Sigmoid colon (tissue), 3 donors: ENCODE measurements around the gene SLC17A9.

ENCODE experiments used
- POLR2A ChIP-seq, 2 donors: fragments of 450-650 bp; IDR thresholded peaks; one replicate each; pipeline ENCODE4 v1.6.1; 2016; ENCODE audit warnings: antibody characterized with exemption in 2 of 2, mild to moderate bottlenecking in 2 of 2, moderate library complexity in 2 of 2
- TF ChIP-seq, protein P1 (sequence below), 4 experiments: fragments of 450-650 bp in 3 of 4; fragments of 200-600 bp in 1 of 4; IDR thresholded peaks; one replicate each; pipeline ENCODE4 v1.5.1; 2016 to 2019; ENCODE audit warnings: antibody characterized with exemption in 4 of 4, mild to moderate bottlenecking in 3 of 4, moderate library complexity in 2 of 4

DNA sequence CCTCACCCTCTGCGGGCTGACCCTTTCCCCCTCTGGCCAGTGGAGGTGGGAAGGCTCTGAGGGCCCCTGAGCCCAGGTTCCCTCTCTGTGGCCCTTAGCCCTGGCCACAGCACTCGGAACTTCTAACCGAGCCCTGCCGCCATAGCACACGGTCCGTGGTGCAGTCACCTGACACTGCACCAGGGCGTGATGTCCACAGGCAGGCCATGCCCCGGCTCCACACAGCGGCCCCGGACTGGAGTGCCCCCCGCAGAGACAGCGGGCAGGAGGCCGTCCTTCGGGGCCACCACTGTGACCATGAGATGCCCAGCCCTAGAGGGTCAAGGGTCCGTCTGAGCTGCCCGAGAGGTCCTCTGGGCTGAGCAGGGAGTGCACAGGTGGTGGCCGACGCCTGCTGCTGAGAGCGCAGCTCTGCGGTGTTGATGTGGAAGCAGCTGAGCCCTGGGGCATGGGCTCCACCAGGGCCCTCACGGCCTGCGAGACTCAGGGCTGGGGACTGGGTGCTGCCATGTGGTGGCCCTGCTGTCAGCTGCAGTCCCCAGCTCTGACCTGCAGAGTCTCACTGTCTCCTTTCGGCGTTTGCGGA is 65.4 kb downstream of the SLC17A9 start:
- TF ChIP-seq, protein P1, sequence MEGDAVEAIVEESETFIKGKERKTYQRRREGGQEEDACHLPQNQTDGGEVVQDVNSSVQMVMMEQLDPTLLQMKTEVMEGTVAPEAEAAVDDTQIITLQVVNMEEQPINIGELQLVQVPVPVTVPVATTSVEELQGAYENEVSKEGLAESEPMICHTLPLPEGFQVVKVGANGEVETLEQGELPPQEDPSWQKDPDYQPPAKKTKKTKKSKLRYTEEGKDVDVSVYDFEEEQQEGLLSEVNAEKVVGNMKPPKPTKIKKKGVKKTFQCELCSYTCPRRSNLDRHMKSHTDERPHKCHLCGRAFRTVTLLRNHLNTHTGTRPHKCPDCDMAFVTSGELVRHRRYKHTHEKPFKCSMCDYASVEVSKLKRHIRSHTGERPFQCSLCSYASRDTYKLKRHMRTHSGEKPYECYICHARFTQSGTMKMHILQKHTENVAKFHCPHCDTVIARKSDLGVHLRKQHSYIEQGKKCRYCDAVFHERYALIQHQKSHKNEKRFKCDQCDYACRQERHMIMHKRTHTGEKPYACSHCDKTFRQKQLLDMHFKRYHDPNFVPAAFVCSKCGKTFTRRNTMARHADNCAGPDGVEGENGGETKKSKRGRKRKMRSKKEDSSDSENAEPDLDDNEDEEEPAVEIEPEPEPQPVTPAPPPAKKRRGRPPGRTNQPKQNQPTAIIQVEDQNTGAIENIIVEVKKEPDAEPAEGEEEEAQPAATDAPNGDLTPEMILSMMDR (IDR thresholded peaks at IDR 0.05), result no peak
- no peak for TF ChIP-seq POLR2A (IDR thresholded peaks at IDR 0.05)
